Karpas-422 (cell line): ENCODE results near the gene NAXD. TPM values are rescaled to one million over a fixed set of nuclear protein-coding genes. Genes with fewer than 3 reads are reported as not detected.
"Not testable (repeated sequence)": the region's sequence is repeated elsewhere in the genome, so short reads cannot be mapped to it uniquely, and the experiment has no call there.

Experiments used
- DNase-seq: peaks from one replicate; pipeline ENCODE4 v3.0.0-alpha.2; 2015
- H2AFZ ChIP-seq: fragments of 200-600 bp; sonication (generic); 2 replicates; pipeline ENCODE4 v1.6.1; 2014; ENCODE audit warnings: antibody characterized with exemption, low read length, mixed read lengths
- H3K27ac ChIP-seq: fragments of 200-600 bp; sonication (generic); 2 replicates; pipeline ENCODE4 v1.5.1; 2014; ENCODE audit warnings: mild to moderate bottlenecking, low read length, moderate library complexity
- H3K27me3 ChIP-seq: fragments of 200-600 bp; sonication (generic); 2 replicates; pipeline ENCODE4 v1.6.1; 2014; ENCODE audit warnings: low read length, mixed read lengths
- H3K36me3 ChIP-seq: fragments of 200-600 bp; sonication (generic); 2 replicates; pipeline ENCODE4 v1.6.1; 2014; ENCODE audit warnings: low read length, mixed read lengths; ENCODE audit not compliant: insufficient read depth
- H3K4me1 ChIP-seq: fragments of 200-600 bp; sonication (generic); 2 replicates; pipeline ENCODE4 v1.6.1; 2014; ENCODE audit warnings: mild to moderate bottlenecking, low read length, mixed read lengths
- H3K4me2 ChIP-seq: fragments of 200-600 bp; sonication (generic); 2 replicates; pipeline ENCODE4 v1.6.1; 2014; ENCODE audit warnings: low read length, low read depth, mild to moderate bottlenecking; ENCODE audit not compliant: poor library complexity, severe bottlenecking
- H3K4me3 ChIP-seq: fragments of 200-600 bp; sonication (generic); 2 replicates; pipeline ENCODE4 v1.5.1; 2014; ENCODE audit warnings: mild to moderate bottlenecking, antibody characterized with exemption, low read length, mixed read lengths
- H3K79me2 ChIP-seq: fragments of 200-600 bp; sonication (generic); 2 replicates; pipeline ENCODE4 v1.6.1; 2014; ENCODE audit warnings: mild to moderate bottlenecking, low read length, mixed read lengths
- H3K9ac ChIP-seq: fragments of 200-600 bp; sonication (generic); 2 replicates; pipeline ENCODE4 v1.6.0; 2014; ENCODE audit warnings: low read length
- H3K9me2 ChIP-seq: fragments of 200-600 bp; sonication (generic), shearing (Covaris generic); replicated peaks from 2 replicates; pipeline ENCODE4 v1.6.0; 2014; ENCODE audit warnings: mild to moderate bottlenecking, low read length, moderate library complexity; ENCODE audit not compliant: insufficient read depth
- H3K9me3 ChIP-seq: fragments of 300-700, 200-600 bp; sonication (generic); 2 replicates; pipeline ENCODE4 v1.6.1; 2014; ENCODE audit warnings: low read length, mixed read lengths
- H4K20me1 ChIP-seq: fragments of 200-600 bp; sonication (generic); 2 replicates; pipeline ENCODE4 v1.6.1; 2014; ENCODE audit warnings: mild to moderate bottlenecking, antibody characterized with exemption, low read length, low read depth; ENCODE audit not compliant: insufficient read depth
- total RNA-seq: library from RNA; depleted of rRNA; stranded (reverse); fragments of >200 nt; shearing (Covaris generic); gene quantifications from 2 replicates; pipeline ENCODE4 v1.2.3, GENCODE V29; 2014; ENCODE audit warnings: low replicate concordance; rRNA removed

Gene NAXD
- 16.5 and 20.6 TPM in 2 replicates for total RNA-seq

- Histone ChIP-seq H3K27me3 (no peaks in the 10 kb centered on the region), H3K4me3 (peak within 1 kb of the TSS; percentile 99), H3K9ac (peak within 1 kb of the TSS; percentile 88), H3K9me3 (no peaks in the 10 kb centered on the region), H3K4me1 (peaks cover 21% of the 10 kb centered on the region), H3K4me2 (peak within 1 kb of the TSS; percentile 99), H2AFZ (peak within 1 kb of the TSS; percentile 93), H4K20me1 (peaks cover 35% of the 10 kb centered on the region), H3K9me2 (no peaks in the 10 kb centered on the region), H3K79me2 (peaks cover 51% of the 10 kb centered on the region), H3K27ac (peak within 1 kb of the TSS; percentile 56), H3K36me3 (no peaks in the 10 kb centered on the region)
- peak; percentile 97 for DNase-seq
These were observed at the start of gene NAXD for GRCh38 chr13:110615322-110616102. Gene NAXD, plus strand, starts transcription at chr13:110615545. Its CDS starts 57 bp downstream, at chr13:110615602.

- no peak overlapping the region for H3K27ac ChIP-seq
- H3K4me2 ChIP-seq: no peak overlapping the region
- H3K9ac ChIP-seq: no peak overlapping the region
- H3K27me3 ChIP-seq: no peaks in the 10 kb centered on the region
- peaks cover 16% of the 10 kb centered on the region for H3K4me1 ChIP-seq
- no peak overlapping the region for H3K4me3 ChIP-seq
- DNase-seq: no peak
- H3K79me2 ChIP-seq: no peaks in the 10 kb centered on the region
- H2AFZ ChIP-seq: no peak overlapping the region
- H3K9me3 ChIP-seq: no peaks in the 10 kb centered on the region
- H3K9me2 ChIP-seq: no peaks in the 10 kb centered on the region
- peaks cover 5% of the 10 kb centered on the region for H4K20me1 ChIP-seq
- no peaks in the 10 kb centered on the region for H3K36me3 ChIP-seq
These were observed 49.2 kb upstream of the NAXD start for GRCh38 chr13:110566171-110566570.

- H2AFZ ChIP-seq: no peak overlapping the region
- no peaks in the 10 kb centered on the region for H3K36me3 ChIP-seq
- H3K79me2 ChIP-seq: no peaks in the 10 kb centered on the region
- no peak overlapping the region for H3K9ac ChIP-seq
- no peak overlapping the region for H3K27ac ChIP-seq
- no peak overlapping the region for H3K4me3 ChIP-seq
- DNase-seq: no peak
- no peaks in the 10 kb centered on the region for H3K9me2 ChIP-seq
- H3K4me1 ChIP-seq: peaks cover 6% of the 10 kb centered on the region
- H3K27me3 ChIP-seq: no peaks in the 10 kb centered on the region
- no peaks in the 10 kb centered on the region for H3K9me3 ChIP-seq
- H3K4me2 ChIP-seq: no peak overlapping the region
- peaks cover 5% of the 10 kb centered on the region for H4K20me1 ChIP-seq
These were observed 46.7 kb upstream of the NAXD start for GRCh38 chr13:110568612-110569011.

GRCh38 chr13:110569962-110570361 is 45.4 kb upstream of the NAXD start:
- not testable (repeated sequence) for H3K36me3 ChIP-seq, DNase-seq, H3K4me3 ChIP-seq, H3K4me1 ChIP-seq, H3K9me2 ChIP-seq, H3K4me2 ChIP-seq, H3K9me3 ChIP-seq, H4K20me1 ChIP-seq, H3K27me3 ChIP-seq, H3K79me2 ChIP-seq, H3K27ac ChIP-seq, H2AFZ ChIP-seq, H3K9ac ChIP-seq

GRCh38 chr13:110570886-110571285 is 44.5 kb upstream of the NAXD start:
- no peak overlapping the region for H3K9ac ChIP-seq
- H3K4me3 ChIP-seq: no peak overlapping the region
- H3K79me2 ChIP-seq: no peaks in the 10 kb centered on the region
- no peak for DNase-seq
- H3K9me3 ChIP-seq: no peaks in the 10 kb centered on the region
- H3K4me1 ChIP-seq: 0 out of 2 replicates have a peak, but pooled peaks cover under 1% of the 10 kb centered on the region
- no peaks in the 10 kb centered on the region for H3K9me2 ChIP-seq
- no peak overlapping the region for H2AFZ ChIP-seq
- no peaks in the 10 kb centered on the region for H4K20me1 ChIP-seq
- no peaks in the 10 kb centered on the region for H3K36me3 ChIP-seq
- H3K27me3 ChIP-seq: no peaks in the 10 kb centered on the region
- H3K4me2 ChIP-seq: no peak overlapping the region
- no peak overlapping the region for H3K27ac ChIP-seq

- DNase-seq: no peak
- H3K4me1 ChIP-seq: 0 out of 2 replicates have a peak, but pooled peaks cover 3% of the 10 kb centered on the region
- H3K9me3 ChIP-seq: no peaks in the 10 kb centered on the region
- H3K4me3 ChIP-seq: no peak overlapping the region
- H4K20me1 ChIP-seq: no peaks in the 10 kb centered on the region
- H3K36me3 ChIP-seq: no peaks in the 10 kb centered on the region
- H3K9ac ChIP-seq: no peak overlapping the region
- H3K4me2 ChIP-seq: no peak overlapping the region
- H3K27me3 ChIP-seq: no peaks in the 10 kb centered on the region
- H3K79me2 ChIP-seq: no peaks in the 10 kb centered on the region
- no peak overlapping the region for H3K27ac ChIP-seq
- H3K9me2 ChIP-seq: no peaks in the 10 kb centered on the region
- no peak overlapping the region for H2AFZ ChIP-seq
These were observed 43.2 kb upstream of the NAXD start for GRCh38 chr13:110571896-110572777.

GRCh38 chr13:110572778-110573118 is 42.6 kb upstream of the NAXD start:
- no peak overlapping the region for H3K27ac ChIP-seq
- H3K4me2 ChIP-seq: no peak overlapping the region

GRCh38 chr13:110574161-110574560 is 41.2 kb upstream of the NAXD start:
- Histone ChIP-seq H3K4me3 (no peak overlapping the region), H3K9ac (no peak overlapping the region), H3K9me3 (no peaks in the 10 kb centered on the region), H3K79me2 (no peaks in the 10 kb centered on the region), H3K36me3 (no peaks in the 10 kb centered on the region), H3K4me1 (0 out of 2 replicates have a peak, but pooled peaks cover 3% of the 10 kb centered on the region), H3K4me2 (no peak overlapping the region), H3K27ac (no peak overlapping the region), H4K20me1 (no peaks in the 10 kb centered on the region), H3K9me2 (no peaks in the 10 kb centered on the region), H2AFZ (no peak overlapping the region), H3K27me3 (no peaks in the 10 kb centered on the region)
- DNase-seq: no peak

More at GRCh38 chr13:110572778-110573118, 42.6 kb upstream of the NAXD start:
- DNase-seq: no peak
- Histone ChIP-seq H3K9ac (no peak overlapping the region), H4K20me1 (no peaks in the 10 kb centered on the region), H3K36me3 (no peaks in the 10 kb centered on the region), H3K4me3 (no peak overlapping the region), H3K27me3 (no peaks in the 10 kb centered on the region), H3K79me2 (no peaks in the 10 kb centered on the region), H3K9me3 (no peaks in the 10 kb centered on the region), H3K9me2 (no peaks in the 10 kb centered on the region), H3K4me1 (0 out of 2 replicates have a peak, but pooled peaks cover 3% of the 10 kb centered on the region), H2AFZ (no peak overlapping the region)
